NCI-H2081 treated with DMSO at 0.1 percent for 48 hours (cell line): ENCODE measurements around the gene ATP4B.

Experiments used
- DNase-seq: peaks from one replicate; lab custom pipeline; 2025; lab: John Stamatoyannopoulos, UW

ATP4B gene

DNA sequence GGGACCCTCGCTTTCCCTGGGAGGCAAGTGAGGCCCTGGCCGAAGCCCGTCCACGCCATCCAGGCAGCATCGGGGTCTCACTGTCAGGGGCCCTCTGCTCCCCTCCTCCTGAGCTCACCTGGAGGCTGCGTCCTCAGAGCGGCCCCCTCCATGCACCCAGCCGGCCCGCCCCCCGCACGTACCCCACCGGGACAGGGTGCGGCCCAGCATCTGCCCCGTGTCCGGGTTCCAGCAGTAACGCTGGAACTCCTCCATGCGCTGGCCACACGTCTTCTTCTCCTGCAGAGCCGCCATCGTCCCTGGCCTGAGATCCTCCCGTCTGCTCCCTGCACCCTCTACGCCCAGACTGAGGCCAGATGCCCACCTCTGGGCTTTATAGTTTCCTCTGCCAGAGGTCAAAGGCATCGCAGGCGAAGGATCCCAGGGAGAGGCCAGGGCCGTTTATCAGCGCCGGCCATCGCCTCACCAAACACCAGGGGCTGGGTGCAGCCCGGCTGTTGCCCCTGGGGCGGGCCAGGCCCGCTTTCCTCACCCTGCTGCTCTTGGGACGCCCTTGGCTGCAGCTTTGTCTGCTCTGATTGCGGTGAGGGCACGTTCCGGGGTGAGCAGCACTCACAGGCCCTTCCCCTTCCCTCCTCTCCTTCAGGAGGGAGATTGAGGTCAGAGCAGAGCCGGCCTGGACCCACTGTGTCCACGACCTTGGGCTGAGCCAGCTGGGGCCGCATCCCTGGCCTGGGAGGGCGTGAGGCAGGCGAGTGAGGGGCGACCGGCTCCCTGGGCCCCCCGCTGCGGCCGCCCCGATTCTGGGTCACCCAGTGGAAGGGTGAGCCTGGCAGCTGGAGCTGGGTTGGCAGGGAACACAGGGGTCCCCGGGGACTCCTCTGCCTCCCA lies at the start of gene ATP4B:
Gene ATP4B, minus strand, starts transcription at position 348 of the 891 bp plus-strand sequence. Its CDS starts 54 bp downstream, at position 294.
- no peak for DNase-seq

DNA sequence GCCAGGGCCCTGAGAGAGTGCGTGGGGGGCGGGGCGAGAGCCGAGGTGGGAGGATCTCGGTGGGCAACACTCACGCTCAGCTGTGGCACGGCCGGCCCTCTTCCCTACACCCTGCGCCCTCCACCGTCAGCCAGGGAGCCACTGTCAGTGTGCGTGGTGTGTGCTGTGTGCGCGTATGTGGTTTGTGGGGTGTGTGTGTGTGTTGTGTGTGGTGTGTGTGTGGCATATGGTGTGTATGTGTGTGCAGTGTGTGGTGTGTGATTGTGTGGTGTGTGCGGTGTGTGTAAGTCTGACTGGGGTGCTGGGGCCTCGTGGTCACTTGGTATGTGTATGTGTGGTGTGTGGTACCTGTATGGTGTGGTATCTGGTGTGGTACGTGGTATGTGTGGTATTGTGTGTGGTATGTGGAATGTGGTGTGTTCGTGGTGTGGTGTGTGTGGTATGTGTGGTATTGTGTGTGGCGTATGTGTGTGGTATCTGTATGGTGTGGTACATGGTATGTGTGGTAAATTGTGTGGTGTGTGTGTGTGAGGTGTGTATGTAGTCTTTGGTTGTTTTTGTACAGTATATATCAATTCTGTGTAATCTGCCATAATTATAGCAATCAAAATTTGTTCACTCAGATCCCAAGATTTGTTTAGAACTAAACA lies 14.1 kb upstream of the ATP4B start:
- no peak for DNase-seq

DNA sequence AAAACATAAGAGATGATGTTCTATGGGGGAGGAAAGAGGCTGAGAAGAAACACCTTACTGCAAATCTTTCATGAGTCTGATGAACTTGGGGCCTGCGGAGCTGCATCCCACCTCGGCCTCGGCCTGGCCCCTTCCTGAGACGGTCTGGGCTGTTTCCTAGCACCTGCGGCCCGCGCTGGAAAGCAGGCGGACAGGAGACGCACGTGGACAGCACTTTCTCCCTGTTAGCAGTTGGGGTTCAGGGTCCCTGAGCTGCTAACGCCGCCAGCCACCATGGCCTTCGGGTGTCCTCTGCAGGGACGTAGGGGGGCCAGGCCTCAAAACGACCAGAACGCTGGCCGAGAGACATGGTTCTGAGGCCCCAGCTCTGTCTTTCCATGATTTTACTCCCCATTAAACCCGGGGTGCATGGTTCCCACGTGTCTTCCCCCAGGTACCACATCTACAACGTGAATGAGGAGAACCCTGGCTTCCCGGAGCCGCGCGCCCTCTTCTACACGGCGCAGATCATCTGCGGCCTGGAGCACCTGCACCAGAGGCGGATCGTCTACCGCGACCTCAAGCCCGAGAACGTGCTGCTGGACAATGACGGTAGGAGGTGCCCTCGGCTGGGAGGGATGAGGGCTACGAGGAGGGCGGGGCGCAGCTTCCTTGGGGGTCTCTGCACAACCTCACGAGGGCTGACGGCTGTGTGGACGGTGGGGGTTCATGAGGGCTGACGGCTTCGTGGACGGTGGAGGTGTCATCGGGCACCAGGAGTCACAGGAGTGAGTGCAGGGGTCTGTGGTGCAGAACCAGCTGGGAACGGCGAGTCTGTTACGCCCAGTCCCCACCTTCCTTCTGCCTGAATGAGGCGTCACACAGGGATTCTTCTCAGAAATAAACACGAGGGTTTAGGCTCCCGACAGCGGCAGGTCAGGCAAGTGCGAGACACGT lies 13.3 kb upstream of the ATP4B start:
- no peak for DNase-seq

DNA sequence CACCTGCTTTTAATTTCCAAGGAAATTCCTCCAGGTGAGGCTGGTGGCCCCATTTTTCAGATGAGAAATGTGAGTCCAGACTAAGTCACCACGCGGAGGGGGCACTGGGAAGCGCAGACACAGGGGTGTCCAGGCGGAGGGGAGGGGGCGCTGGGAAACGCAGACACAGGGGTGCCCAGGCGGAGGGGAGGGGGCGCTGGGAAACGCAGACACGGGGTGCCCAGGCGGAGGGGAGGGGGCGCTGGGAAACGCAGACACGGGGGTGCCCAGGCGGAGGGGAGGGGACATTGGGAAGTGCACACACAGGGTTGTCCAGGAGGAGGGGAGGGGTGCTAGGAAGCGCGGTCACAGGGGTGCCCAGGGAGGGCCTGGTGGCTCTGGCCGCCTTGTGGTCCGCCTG lies 12.5 kb upstream of the ATP4B start:
- DNase-seq = no peak

DNA sequence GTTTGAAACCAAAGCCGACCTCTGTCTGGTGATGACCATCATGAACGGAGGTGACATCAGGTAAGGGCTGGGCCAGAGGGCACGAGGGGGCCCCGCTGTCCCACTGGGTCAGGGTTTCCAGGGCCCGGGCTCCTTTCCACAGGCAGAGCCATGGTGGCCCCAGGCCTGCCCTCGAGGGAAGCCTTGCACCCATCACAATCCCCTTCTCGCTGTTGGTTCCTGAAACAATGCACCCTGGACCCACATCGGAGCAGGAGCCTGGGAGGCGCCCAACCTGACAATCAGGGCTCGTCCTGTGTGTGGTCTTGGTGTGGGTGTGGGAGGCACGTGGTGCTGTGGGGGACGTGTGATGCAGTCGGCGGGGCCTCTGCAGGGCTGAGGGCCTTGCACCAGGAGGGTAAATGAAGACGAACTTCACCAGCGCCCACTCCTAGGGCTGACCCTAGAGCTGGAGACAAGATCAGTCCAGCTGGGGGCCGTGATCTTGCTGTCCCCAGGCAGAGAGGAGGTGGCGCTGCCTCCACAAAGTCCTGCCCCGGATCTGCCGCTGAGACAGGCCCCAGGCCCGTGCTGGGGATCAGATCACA lies 11.8 kb upstream of the ATP4B start:
- no peak for DNase-seq

DNA sequence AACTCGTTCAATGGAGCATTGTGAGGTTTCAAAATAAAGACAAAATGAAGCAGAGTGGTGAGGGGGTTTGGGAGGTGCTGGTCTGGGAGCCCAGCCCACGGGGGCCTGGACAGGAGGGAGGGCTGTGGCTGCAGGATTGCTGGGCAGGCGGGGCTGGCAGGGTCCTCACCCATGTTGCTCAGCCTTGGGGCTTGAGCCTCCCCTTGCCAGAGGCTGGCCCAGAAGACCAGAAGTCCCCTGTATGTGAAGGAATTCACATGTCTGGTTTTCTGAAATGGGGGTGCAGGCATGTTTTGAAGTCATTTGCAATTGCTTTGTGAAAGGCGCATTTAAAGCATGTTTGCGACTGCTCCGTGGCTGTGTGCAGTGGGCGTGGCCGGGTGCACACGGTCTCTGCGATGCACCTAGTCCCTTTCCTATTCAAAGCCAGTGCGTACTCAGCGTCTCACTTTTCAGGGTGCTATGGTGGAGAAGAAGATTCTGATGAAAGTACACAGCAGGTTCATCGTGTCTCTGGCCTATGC lies 11.3 kb upstream of the ATP4B start:
- DNase-seq = no peak

DNA sequence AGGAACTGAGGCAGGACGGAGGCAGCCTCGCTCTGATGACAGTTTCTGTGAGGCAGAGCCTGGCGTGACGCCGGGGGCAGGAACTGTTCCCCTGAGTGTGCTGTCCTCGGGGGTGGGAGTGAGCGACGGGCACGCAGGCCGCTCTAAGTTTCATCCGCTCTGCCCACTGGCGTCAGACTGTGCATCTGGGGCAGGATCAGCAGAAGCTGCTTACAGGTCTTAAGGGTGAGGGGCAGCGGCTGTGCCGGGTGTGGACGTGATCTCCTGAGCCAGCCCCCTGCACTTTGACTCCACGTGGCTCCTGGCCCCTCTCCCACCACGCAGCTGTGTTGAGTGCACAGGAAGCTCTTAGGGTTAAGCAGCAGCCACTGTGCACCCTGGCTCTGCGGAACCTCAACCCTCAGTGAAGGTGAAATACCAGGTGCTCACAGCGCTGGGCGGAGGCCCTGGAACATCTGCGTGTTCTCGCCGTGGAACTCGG lies 10.5 kb upstream of the ATP4B start:
- no peak for DNase-seq

DNA sequence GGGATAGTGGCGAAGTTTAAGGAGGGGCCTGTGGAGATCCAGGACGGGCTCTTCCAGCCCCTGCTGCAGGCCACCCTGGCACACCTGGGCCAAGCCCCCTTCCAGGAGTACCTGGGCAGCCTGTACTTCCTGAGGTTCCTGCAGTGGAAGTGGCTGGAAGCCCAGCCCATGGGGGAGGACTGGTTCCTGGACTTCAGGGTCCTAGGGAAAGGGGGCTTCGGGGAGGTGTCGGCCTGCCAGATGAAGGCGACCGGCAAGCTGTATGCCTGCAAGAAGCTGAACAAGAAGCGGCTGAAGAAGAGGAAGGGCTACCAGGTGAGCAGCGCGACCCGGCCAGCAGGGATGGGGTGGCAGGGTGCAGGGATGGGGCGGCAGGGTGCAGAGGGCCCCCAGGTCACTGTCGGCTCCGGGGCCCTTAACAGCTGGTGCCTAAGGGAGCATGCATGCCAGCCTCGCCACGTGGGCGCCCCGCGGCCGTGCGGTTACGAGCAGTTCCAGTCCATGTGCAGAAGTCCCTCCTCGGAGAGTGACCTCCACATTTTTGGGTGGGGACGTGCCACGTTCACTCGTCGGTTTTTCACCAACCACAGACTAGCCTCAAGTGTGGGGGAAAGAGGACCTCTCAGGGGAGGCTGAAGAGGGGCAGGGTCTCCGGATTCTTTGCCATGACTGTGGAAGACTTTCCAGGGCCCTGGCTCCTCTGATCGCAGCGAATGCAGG lies 9.9 kb upstream of the ATP4B start:
- no peak for DNase-seq

DNA sequence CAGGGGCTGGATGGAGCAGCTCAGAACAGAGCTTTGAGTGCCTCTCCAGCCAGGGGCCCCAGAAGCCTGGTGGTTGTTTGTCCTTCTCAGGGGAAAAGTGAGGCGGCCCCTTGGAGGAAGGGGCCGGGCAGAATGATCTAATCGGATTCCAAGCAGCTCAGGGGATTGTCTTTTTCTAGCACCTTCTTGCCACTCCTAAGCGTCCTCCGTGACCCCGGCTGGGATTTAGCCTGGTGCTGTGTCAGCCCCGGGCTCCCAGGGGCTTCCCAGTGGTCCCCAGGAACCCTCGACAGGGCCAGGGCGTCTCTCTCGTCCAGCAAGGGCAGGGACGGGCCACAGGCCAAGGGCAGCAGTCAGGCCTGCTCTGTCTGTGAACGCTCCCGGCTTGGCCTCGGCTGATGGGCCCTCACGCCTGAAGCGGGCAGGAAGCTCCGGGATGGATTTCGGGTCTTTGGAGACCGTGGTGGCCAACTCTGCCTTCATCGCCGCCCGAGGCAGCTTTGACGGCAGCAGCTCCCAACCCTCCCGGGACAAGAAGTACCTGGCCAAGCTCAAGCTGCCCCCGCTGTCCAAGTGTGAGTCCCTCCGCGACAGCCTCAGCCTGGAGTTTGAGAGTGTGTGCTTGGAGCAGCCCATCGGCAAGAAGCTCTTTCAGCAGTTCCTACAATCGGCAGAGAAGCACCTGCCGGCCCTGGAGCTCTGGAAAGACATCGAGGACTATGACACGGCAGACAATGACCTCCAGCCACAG lies 9.1 kb upstream of the ATP4B start, which contains the start of gene GRK1:
Gene GRK1, plus strand, starts transcription at position 269 of the 751 bp plus-strand sequence. Its CDS starts 168 bp downstream, at position 437.
- no peak for DNase-seq

DNA sequence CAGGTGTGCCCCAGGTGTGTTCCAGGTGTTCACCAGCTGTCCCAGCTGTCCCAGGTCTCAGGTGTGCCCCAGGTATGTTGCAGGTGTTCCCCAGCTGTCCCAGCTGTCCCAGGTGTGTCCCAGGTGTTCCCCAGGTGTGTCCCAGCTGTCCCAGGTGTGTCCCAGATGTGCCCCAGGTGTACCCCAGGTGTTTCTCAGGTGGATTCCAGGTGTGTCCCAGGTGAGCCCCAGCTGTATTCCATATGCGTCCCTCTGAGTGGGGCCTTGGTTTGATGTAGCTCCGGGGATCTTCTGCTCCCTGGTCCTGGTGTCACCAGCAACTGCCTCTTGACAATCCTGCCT lies 8.3 kb upstream of the ATP4B start:
- DNase-seq = no peak

DNA sequence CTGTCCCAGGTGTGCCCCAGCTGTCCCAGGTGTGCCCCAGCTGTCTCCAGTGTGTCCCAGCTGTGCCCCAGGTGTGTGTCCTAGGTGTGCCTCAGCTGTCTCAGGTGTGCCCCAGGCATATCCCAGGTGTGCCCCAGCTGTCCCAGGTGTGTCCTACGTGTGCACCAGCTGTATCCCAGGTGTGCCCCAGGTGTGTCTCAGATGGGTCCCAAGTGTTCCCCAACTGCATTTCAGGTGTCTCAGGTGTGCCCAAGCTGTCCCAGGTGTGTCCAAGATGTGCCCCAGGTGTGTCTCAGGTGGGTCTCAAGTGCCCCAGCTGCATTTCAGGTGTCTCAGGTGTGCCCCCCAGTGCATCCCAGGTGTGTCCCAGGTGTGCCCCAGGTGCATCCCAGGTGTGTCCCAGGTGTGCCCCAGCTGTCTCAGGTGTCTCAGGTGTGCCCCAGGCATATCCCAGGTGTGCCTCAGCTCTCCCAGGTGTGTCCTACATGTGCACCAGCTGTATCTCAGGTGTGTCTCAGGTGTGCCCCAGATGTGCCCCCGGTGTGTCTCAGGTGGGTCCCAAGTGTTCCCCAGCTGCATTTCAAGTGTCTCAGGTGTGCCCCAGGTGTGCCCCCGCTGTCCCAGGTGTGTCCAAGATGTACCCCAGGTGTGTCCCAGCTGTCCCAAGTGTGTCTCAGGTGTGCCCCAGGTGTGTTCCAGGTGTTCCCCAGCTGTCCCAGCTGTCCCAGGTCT lies 7.8 kb upstream of the ATP4B start:
- DNase-seq = no peak

DNA sequence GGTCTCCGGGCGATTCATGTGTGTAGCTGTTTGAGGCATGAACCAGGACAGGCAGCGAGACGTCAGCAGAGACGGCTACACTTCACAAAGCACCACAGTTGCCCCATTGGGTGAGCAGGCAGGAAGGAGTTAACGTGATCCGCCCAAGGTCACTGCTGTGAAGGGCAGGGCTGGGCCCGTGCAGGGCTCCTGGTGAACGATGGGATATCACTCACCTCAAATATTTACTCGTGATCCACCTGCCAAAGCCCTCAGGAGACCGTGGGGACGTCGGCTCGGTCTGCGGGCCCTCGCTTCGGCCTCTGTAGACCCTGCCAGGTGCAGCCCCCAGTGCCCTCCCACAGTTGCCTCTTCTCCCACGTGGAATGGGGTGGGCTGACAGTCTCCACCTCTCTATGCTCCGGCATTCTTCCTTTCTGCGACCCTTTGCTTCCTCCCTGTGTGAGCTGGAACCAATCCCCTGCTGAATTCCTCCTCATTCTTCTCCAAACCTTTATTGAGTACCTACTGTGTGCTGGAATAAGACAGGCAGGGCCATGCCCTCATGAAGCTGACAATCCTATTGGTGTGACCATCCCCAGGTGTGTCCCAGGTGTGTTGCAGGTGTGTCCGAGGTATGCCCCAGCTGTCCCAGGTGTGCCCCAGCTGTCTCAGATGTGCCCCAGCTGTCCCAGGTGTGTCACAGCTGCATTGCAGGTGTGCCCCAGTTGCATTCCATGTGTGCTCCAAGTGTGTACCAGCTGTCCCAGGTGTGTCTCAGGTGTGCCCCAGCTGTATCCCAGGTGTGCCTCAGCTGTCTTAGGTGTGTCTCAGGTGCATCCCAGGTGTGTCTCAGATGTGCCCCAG lies 7.0 kb upstream of the ATP4B start:
- no peak for DNase-seq

DNA sequence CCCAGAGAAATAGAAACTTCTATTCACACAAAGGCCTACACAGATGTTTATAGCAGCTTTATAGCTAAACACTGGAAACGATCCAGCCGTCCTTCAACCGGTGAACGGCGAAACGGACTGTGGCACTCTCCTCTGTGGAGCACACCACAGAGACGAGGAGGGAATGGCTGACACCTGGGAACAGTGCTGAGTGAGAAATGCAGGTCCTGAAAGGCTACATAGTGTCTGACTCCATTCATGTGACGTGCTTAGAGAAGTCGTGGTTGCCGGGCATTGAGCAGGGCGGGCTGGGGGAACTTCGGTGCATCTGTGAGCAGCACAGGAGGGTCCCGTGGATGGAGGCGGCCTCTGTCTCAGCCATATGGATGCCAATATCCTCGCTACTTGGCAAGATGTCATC lies 5.9 kb upstream of the ATP4B start:
- no peak for DNase-seq

DNA sequence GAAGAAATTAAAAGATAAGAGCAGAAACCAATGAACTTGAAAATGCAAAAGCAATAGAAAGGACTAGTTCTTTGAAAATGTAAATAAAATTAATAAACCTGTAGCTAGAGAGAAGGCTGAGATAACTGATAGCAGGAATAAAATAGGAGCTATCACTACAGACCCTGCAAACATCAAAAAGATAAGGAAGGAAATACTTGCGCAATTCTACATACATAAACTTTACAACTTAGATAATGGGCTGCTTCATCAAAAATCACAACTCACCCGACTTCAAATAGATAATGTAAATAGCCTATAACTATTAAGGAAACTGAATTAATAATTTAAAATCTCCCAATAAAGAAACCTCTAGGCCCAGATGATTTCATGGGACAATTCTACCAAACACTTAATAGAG lies 3.5 kb upstream of the ATP4B start:
- no peak for DNase-seq

DNA sequence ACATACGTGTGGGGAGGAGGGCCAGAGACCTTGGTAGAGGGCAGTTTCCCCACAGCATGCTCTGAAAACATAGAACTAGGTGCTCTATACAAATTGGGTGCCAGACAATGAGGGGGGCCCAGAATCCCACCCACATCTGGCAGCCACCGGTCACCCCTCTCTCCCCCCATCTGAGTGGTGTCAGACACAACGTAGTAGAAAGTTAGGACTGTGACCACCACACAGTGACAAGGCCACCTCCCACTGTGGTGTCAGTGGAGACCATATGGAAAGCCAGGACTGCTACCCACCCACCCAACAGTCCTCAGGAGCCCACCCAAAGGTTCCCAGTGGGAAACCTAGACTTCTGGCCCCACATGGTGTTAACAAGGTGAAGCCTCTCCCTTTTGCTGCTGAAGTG lies 2.1 kb upstream of the ATP4B start:
- DNase-seq = no peak

DNA sequence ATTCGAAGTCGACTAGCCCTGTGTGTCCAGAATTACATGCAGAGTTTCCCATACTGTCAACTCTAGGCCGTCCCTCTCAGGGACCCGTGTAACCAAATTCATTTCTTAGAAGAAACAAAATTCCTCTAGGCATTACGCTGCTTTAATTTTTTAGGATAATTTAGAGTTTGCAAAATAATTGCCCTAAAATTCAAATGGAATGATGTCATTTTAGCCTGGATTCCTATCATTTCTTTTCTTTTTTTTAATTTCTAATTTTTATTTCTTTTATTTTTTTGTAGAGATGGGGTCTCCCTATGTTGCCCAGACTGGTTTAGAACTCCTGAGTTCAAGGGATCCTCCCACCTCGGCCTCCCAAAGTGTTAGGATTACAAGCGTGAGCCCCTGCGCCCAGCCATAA lies 1.3 kb upstream of the ATP4B start:
- DNase-seq = no peak

DNA sequence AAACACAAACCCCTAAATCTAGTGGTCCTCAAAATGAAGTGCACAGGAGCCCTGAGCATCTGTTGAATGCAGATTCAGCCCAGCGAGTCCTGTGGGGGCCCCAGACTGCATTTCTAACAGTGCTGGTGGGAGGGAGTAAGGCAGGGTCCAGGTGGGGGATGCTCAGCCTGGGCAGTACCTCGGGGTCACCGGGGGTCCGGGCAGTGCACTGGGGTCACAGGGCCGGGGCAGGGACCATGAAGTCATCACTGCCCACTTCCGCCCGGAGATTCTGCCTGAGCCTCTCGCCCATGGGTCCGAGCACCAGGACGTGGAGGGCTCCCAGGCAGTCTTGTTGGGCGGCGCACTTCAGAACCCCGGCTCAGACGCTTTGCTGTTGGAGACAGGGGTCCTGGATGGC lies 838 bp upstream of the ATP4B start:
- DNase-seq = no peak

DNA sequence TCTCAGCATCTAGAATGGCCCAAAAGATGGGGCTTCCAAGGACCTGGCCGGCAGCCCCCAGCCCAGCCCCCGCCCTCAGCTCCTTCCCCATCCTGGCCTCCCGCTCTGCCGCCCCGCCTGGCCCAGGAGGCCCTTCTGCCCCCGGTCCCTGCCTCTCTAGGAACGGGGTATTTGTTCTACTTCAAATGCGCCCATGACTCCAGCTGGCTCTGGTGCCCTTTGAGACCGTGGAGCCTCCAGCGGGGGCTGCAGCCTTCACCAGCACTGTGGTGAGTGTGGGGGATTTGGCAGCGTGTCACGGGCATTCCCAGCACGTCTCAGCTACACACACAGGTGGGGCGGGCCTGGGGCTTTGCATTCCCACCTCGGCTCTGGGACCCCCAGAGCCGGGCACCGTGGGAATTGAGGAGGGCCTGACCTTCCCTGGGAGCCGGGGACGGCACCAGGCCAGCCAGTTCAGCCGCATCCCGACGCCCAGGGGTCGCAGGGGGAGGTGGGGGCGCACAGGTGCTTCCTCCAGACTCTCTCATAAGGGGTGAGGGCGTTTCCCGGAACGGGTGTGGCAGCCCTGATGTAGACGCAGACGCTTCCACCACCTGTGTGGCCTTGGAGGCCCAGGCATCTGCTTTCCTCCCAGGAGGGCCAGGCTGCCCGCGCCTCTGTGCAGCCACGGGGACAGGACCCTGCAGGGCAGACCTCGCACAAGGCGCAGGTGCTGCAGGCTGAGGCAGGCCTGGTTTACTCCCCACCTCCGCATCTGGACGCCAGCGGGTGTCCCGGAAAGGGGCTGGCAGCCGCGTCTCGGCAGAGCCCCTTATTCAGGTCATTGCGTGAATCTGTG lies 947 bp downstream of the ATP4B start:
- DNase-seq = no peak
